Putamen (tissue), 1 donor: Measurements from ENCODE around the gene CRYGN.

Experiments used
- DNase-seq: peaks from one replicate; pipeline ENCODE4 v3.0.0-alpha.2; 2016; ENCODE audit warnings: low spot score

CRYGN gene

DNA sequence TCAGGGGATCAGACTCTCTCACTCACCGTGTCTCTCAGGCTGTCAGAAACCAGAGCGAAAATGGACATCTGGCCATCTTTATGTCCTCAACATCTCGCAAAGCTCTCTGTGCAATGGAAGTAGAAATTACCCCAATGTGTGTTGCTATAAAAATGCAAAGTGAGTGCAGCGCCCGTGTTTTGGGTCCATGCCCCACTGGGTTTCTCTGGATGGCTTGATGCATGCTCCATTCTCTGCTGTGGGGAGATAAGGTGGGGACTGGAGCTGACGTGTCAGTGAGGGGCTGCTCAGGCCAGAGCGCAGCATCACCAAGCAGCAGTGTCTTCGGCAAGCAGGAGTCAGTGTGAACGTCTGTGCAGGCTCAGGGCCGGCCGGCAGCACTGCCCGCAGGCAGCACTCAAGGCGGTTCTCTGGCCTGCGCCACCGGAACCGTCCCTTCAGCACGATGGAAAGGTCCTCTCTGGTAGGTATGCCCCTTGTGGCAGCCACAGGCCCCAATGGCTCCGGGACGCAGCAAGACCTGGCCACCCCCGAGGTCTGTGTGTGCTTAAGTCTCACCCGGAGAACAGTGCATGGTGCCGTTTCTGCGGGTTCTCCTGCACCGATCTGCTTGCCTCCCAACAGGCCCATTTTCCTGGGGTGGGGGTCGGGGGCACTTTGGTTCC, 60.3 kb downstream of the CRYGN start:
- DNase-seq, result no peak

DNA sequence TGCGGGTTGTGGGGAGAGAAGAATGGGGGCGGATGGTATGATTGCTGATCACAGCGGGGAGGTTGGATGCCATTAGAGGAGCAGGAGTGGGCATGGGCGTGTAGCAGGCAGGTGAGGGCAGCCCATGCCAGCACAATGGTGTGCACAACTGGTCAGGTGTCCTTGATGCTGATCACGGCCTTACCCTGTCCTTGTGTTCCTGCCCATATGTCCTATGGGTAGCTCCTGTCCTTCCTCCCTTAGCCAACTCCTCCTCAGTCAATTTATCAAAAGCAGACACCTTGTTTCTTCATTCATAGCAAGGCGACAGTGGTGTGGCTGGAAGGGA, 60.8 kb downstream of the CRYGN start:
- DNase-seq, result no peak
